GM12878 (cell line): ENCODE measurements around the gene PDIA5. TPM values are rescaled to one million over a fixed set of nuclear protein-coding genes. Genes with fewer than 3 reads are reported as not detected.

Experiments used
- ATF3 ChIP-seq: IDR thresholded peaks from 2 replicates; pipeline ENCODE4 v1.6.1; 2011; ENCODE audit warnings: low read depth, mild to moderate bottlenecking, low read length, moderate library complexity, borderline replicate concordance; ENCODE audit errors: extremely low read depth
- CREB1 ChIP-seq: IDR thresholded peaks from 2 replicates; pipeline ENCODE4 v1.6.1; 2012; ENCODE audit warnings: low read depth, mild to moderate bottlenecking, inconsistent platforms
- MYC ChIP-seq: IDR thresholded peaks from 2 replicates; pipeline ENCODE4 v1.6.1; 2011; ENCODE audit warnings: mild to moderate bottlenecking, low read length, moderate library complexity, inconsistent platforms; ENCODE audit not compliant: insufficient read depth, insufficient replicate concordance, insufficient read length, severe bottlenecking
- RB1 ChIP-seq: fragments of 450-650 bp; formaldehyde crosslinking; IDR thresholded peaks from 2 replicates; pipeline ENCODE4 v1.6.1; 2017; ENCODE audit warnings: mild to moderate bottlenecking, borderline replicate concordance
- SMAD1 ChIP-seq: fragments of 450-650 bp; IDR thresholded peaks from 2 replicates; pipeline ENCODE4 v1.6.1; 2018; ENCODE audit warnings: mild to moderate bottlenecking, low read depth; ENCODE audit not compliant: partially characterized antibody
- TCF3 ChIP-seq: IDR thresholded peaks from 2 replicates; pipeline ENCODE4 v1.6.1; 2012; ENCODE audit warnings: low read depth, mild to moderate bottlenecking, low read length, borderline replicate concordance; ENCODE audit not compliant: insufficient read depth
- ZBTB11 ChIP-seq: fragments of 450-650 bp; formaldehyde crosslinking; IDR thresholded peaks from 2 replicates; pipeline ENCODE4 v1.5.0; 2022; ENCODE audit warnings: mild to moderate bottlenecking, missing genetic modification characterization
- polyA plus RNA-seq, 11 experiments: library from polyadenylated mRNA; depleted of rRNA in 4 of 11; unstranded in 6 of 11; stranded (reverse) in 5 of 11; fragments of >200 nt; fragmentation: Nextera tagmentation in 4 of 11; fragmentation: Illumina TruSeq in 1 of 11; extraction: Ambion mirVana in 4 of 11; extraction: Trizol in 1 of 11; gene quantifications; 1 replicate in 1 of 11; 2 replicates in 10 of 11; pipeline versions ENCODE4 v1.2.1 to v1.2.3, GENCODE V29; 2011 to 2016; ENCODE audit warnings: inconsistent platforms in 2 of 11, missing spikeins in 2 of 11, low read depth in 1 of 11
- total RNA-seq, 4 experiments: library from RNA; depleted of rRNA in 3 of 4; stranded (reverse); fragments of >200 nt in 3 of 4; fragmentation: Illumina TruSeq in 1 of 4; extraction: Trizol in 1 of 4; gene quantifications; 2 replicates each; pipeline versions ENCODE4 v1.2.1 to v1.2.3, GENCODE V29; 2013 to 2021
- TF ChIP-seq, protein P1 (sequence below): fragments of 450-650 bp; IDR thresholded peaks from 2 replicates; pipeline ENCODE4 v1.6.1; 2016; ENCODE audit warnings: mild to moderate bottlenecking, moderate library complexity, borderline replicate concordance

PDIA5 gene
- total and polyA plus RNA-seq, 10 of the 15 experiments (the other 5 are each of a cell fraction or from before 2014, with no cell fraction given) = 4.1 to 24.8 (median 19.2) TPM

GRCh38 chr3:123066896-123067688, at the start of gene PDIA5 (continued):
- TF ChIP-seq ZBTB11 (CRISPR knock-in tag) (no peak), MYC (peak; percentile 75), TCF3 (0 out of 2 replicates have a peak, but pooled peaks have one; percentile 50), RB1 (no peak), SMAD1 (no peak), CREB1 (0 out of 2 replicates have a peak, but pooled peaks have one; percentile 41), ATF3 (no peak)
- TF ChIP-seq, protein P1, sequence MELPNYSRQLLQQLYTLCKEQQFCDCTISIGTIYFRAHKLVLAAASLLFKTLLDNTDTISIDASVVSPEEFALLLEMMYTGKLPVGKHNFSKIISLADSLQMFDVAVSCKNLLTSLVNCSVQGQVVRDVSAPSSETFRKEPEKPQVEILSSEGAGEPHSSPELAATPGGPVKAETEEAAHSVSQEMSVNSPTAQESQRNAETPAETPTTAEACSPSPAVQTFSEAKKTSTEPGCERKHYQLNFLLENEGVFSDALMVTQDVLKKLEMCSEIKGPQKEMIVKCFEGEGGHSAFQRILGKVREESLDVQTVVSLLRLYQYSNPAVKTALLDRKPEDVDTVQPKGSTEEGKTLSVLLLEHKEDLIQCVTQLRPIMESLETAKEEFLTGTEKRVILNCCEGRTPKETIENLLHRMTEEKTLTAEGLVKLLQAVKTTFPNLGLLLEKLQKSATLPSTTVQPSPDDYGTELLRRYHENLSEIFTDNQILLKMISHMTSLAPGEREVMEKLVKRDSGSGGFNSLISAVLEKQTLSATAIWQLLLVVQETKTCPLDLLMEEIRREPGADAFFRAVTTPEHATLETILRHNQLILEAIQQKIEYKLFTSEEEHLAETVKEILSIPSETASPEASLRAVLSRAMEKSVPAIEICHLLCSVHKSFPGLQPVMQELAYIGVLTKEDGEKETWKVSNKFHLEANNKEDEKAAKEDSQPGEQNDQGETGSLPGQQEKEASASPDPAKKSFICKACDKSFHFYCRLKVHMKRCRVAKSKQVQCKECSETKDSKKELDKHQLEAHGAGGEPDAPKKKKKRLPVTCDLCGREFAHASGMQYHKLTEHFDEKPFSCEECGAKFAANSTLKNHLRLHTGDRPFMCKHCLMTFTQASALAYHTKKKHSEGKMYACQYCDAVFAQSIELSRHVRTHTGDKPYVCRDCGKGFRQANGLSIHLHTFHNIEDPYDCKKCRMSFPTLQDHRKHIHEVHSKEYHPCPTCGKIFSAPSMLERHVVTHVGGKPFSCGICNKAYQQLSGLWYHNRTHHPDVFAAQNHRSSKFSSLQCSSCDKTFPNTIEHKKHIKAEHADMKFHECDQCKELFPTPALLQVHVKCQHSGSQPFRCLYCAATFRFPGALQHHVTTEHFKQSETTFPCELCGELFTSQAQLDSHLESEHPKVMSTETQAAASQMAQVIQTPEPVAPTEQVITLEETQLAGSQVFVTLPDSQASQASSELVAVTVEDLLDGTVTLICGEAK = no peak
